H1 (cell line): ENCODE data around the gene TXLNB. TPM values are rescaled to one million over a fixed set of nuclear protein-coding genes. Genes with fewer than 3 reads are reported as not detected.

Experiments
- CTCF ChIA-PET: fragments of 300-600 bp; sonication (Branson Sonifier 250); formaldehyde crosslinking; loops from one replicate; lab custom pipeline; 2021; ENCODE audit not compliant: partially characterized antibody; lab: Charles Lee
- POLR2A ChIA-PET: fragments of 300-600 bp; sonication (Branson Sonifier 250); formaldehyde crosslinking; loops from one replicate; lab custom pipeline; 2021; ENCODE audit warnings: inconsistent platforms; ENCODE audit not compliant: partially characterized antibody; lab: Charles Lee
- DNase-seq, 2 experiments: peaks; one replicate each; pipeline versions ENCODE4 v3.0.0 to v3.0.0-alpha.2; 2010 to 2022; ENCODE audit warnings: low spot score in 2 of 2, low read depth in 1 of 2, mixed read lengths in 1 of 2
- FAIRE-seq: peaks from 2 replicates; lab custom pipeline; 2011; peaks lifted over from hg19 to GRCh38; lab: Jason Lieb, UNC
- H2AFZ ChIP-seq: 2 replicates; pipeline ENCODE4 v1.8.1; 2012; ENCODE audit warnings: low read length, inconsistent platforms
- H2AK5ac ChIP-seq: 2 replicates; pipeline ENCODE4 v1.6.1; 2013; ENCODE audit warnings: low read depth, low read length
- H2BK120ac ChIP-seq: replicated peaks from 2 replicates; pipeline ENCODE3; 2013; ENCODE audit warnings: low read depth, low read length, inconsistent platforms
- H2BK12ac ChIP-seq: 2 replicates; pipeline ENCODE4 v1.6.1; 2013; ENCODE audit warnings: low read depth, low read length
- H2BK15ac ChIP-seq: 2 replicates; pipeline ENCODE4 v1.6.1; 2013; ENCODE audit warnings: low read length
- H2BK20ac ChIP-seq: 2 replicates; pipeline ENCODE4 v1.6.1; 2013; ENCODE audit warnings: low read length
- H2BK5ac ChIP-seq: 2 replicates; pipeline ENCODE4 v1.6.1; 2013; ENCODE audit warnings: low read depth, low read length
- H3K14ac ChIP-seq: 2 replicates; pipeline ENCODE4 v1.6.1; 2013; ENCODE audit warnings: inconsistent platforms; ENCODE audit not compliant: insufficient read length
- H3K18ac ChIP-seq: 2 replicates; pipeline ENCODE4 v1.6.1; 2013; ENCODE audit warnings: low read length; ENCODE audit errors: extremely low read depth
- H3K23ac ChIP-seq: 2 replicates; pipeline ENCODE4 v1.6.1; 2013; ENCODE audit warnings: inconsistent platforms; ENCODE audit not compliant: insufficient read length
- H3K23me2 ChIP-seq: 2 replicates; pipeline ENCODE4 v1.6.1; 2013; ENCODE audit warnings: low read depth, low read length
- H3K27ac ChIP-seq: 2 replicates; pipeline ENCODE4 v1.6.1; 2011; ENCODE audit warnings: low read depth, low read length, inconsistent platforms
- H3K27me3 ChIP-seq, 4 experiments: replicated peaks in 1 of 4; 1 replicate in 1 of 4; 2 replicates in 3 of 4; pipeline versions ENCODE4 v1.6.1 to v1.8.1; 2011 to 2013; ENCODE audit warnings: low read length in 3 of 4, mild to moderate bottlenecking in 3 of 4, inconsistent platforms in 2 of 4, mixed read lengths in 2 of 4, moderate library complexity in 1 of 4; ENCODE audit not compliant: control insufficient read depth in 3 of 4, insufficient read depth in 3 of 4; ENCODE audit errors: extremely low read depth in 1 of 4
- H3K36me3 ChIP-seq, 4 experiments: 2 replicates each; pipeline versions ENCODE4 v1.6.1 to v1.8.1; 2011 to 2013; ENCODE audit warnings: mild to moderate bottlenecking in 4 of 4, low read length in 3 of 4, moderate library complexity in 2 of 4, control low read depth in 1 of 4, inconsistent platforms in 1 of 4; ENCODE audit not compliant: insufficient read depth in 4 of 4, control insufficient read depth in 2 of 4
- H3K4ac ChIP-seq: replicated peaks from 2 replicates; pipeline ENCODE3; 2013; ENCODE audit warnings: low read length, low read depth, mixed read lengths, inconsistent platforms; ENCODE audit not compliant: insufficient read length
- H3K4me1 ChIP-seq, 4 experiments: replicated peaks in 1 of 4; 1 replicate in 1 of 4; 2 replicates in 3 of 4; pipeline versions ENCODE4 v1.6.1 to v1.8.1; 2011 to 2013; ENCODE audit warnings: low read length in 3 of 4, inconsistent platforms in 2 of 4, mixed read lengths in 1 of 4; ENCODE audit not compliant: insufficient read depth in 4 of 4, control insufficient read depth in 3 of 4
- H3K4me2 ChIP-seq, 2 experiments: 2 replicates each; pipeline versions ENCODE4 v1.6.1 to v1.8.1; 2011 to 2013; ENCODE audit warnings: low read depth in 2 of 2, low read length in 2 of 2, control low read depth in 1 of 2, inconsistent platforms in 1 of 2, mild to moderate bottlenecking in 1 of 2; ENCODE audit not compliant: insufficient read depth in 1 of 2
- H3K4me3 ChIP-seq, 4 experiments: fragments of 200-600, 300-600 bp in 1 of 4; sonication (generic), shearing (Covaris generic), sonication (Bioruptor Twin) in 1 of 4; 2 replicates each; pipeline versions ENCODE4 v1.5.1 to v1.8.1; 2011 to 2016; ENCODE audit warnings: low read length in 4 of 4, low read depth in 3 of 4, control low read depth in 2 of 4, inconsistent platforms in 2 of 4, mild to moderate bottlenecking in 2 of 4, mixed read lengths in 1 of 4, moderate library complexity in 1 of 4; ENCODE audit not compliant: insufficient read depth in 2 of 4; ENCODE audit errors: extremely low read depth in 1 of 4
- H3K56ac ChIP-seq: replicated peaks from 2 replicates; pipeline ENCODE3; 2013; ENCODE audit warnings: low read depth, mild to moderate bottlenecking, mixed read lengths, low read length, inconsistent platforms; ENCODE audit not compliant: insufficient read length
- H3K79me1 ChIP-seq: 2 replicates; pipeline ENCODE4 v1.6.1; 2013; ENCODE audit warnings: low read depth, low read length, control low read depth
- H3K79me2 ChIP-seq, 2 experiments: 2 replicates each; pipeline versions ENCODE4 v1.6.1 to v1.8.1; 2012 to 2013; ENCODE audit warnings: low read length in 2 of 2, mild to moderate bottlenecking in 2 of 2, inconsistent platforms in 1 of 2; ENCODE audit not compliant: insufficient read depth in 2 of 2, control insufficient read depth in 1 of 2
- H3K9ac ChIP-seq, 4 experiments: replicated peaks in 1 of 4; 1 replicate in 1 of 4; 2 replicates in 3 of 4; pipeline versions ENCODE4 v1.6.1 to v1.8.1; 2011 to 2013; ENCODE audit warnings: low read depth in 3 of 4, low read length in 3 of 4, control low read depth in 2 of 4, mild to moderate bottlenecking in 2 of 4, moderate library complexity in 2 of 4, inconsistent platforms in 1 of 4; ENCODE audit errors: extremely low read depth in 1 of 4
- H3K9me3 ChIP-seq, 2 experiments: 2 replicates each; pipeline versions ENCODE4 v1.6.1 to v1.8.1; 2012 to 2013; ENCODE audit warnings: mild to moderate bottlenecking in 2 of 2, moderate library complexity in 2 of 2, control low read depth in 1 of 2, inconsistent platforms in 1 of 2, low read depth in 1 of 2, low read length in 1 of 2, mixed read lengths in 1 of 2; ENCODE audit not compliant: insufficient read depth in 2 of 2
- H4K20me1 ChIP-seq, 2 experiments: replicated peaks in 1 of 2; 2 replicates each; pipeline versions ENCODE3 to v1.8.1; 2011 to 2013; ENCODE audit warnings: inconsistent platforms in 2 of 2, low read length in 2 of 2, mild to moderate bottlenecking in 1 of 2; ENCODE audit not compliant: insufficient read depth in 2 of 2, control insufficient read depth in 1 of 2
- H4K5ac ChIP-seq: 2 replicates; pipeline ENCODE4 v1.6.1; 2013; ENCODE audit warnings: low read length, low read depth, mixed read lengths, inconsistent platforms; ENCODE audit not compliant: insufficient read length
- H4K8ac ChIP-seq: 2 replicates; pipeline ENCODE4 v1.8.0; 2013; ENCODE audit warnings: mild to moderate bottlenecking, moderate library complexity, low read length, inconsistent platforms; ENCODE audit not compliant: insufficient read depth; ENCODE audit errors: extremely low read depth
- H4K91ac ChIP-seq: replicated peaks from 2 replicates; pipeline ENCODE3; 2013; ENCODE audit warnings: low read length, mixed read lengths, inconsistent platforms; ENCODE audit not compliant: insufficient read length
- ATF3 ChIP-seq: IDR thresholded peaks from 2 replicates; pipeline ENCODE4 v1.6.1; 2011; ENCODE audit warnings: low read depth, mild to moderate bottlenecking, low read length; ENCODE audit not compliant: insufficient read depth
- CBX8 ChIP-seq: fragments of 300-800, 300-1000 bp; sonication (generic); IDR thresholded peaks from 2 replicates; pipeline ENCODE4 v1.7.1; 2016; ENCODE audit warnings: low read depth, low read length, borderline replicate concordance
- SP4 ChIP-seq: IDR thresholded peaks from 2 replicates; pipeline ENCODE4 v1.6.1; 2012; ENCODE audit warnings: low read length, inconsistent platforms
- ZNF274 ChIP-seq: IDR thresholded peaks from 2 replicates; pipeline ENCODE4 v1.7.0; 2012; ENCODE audit warnings: low read length, borderline replicate concordance; ENCODE audit errors: extremely low read depth
- WGBS, 2 experiments: shearing (Covaris generic) in 1 of 2; methylation state at CpG; one replicate each; pipeline versions ENCODE4 v1.1.6 to v1.1.7; 2013 to 2015; ENCODE audit warnings: low lambda C conversion rate in 2 of 2, mixed read lengths in 2 of 2, inconsistent platforms in 1 of 2, low coverage in 1 of 2, missing lambda C conversion rate in 1 of 2; ENCODE audit not compliant: insufficient replicate concordance in 2 of 2, insufficient coverage in 1 of 2, insufficient read length in 1 of 2; ENCODE audit errors: extremely low coverage in 1 of 2, missing lambda C conversion rate in 1 of 2; 5-methylcytosine and 5-hydroxymethylcytosine counted together
- polyA plus RNA-seq, 7 experiments: library from polyadenylated mRNA; depleted of rRNA in 3 of 7; stranded (reverse) in 5 of 7; unstranded in 2 of 7; fragments of >200 nt in 5 of 7; fragments of 200-250 nt in 2 of 7; gene quantifications; 1 replicate in 5 of 7; 2 replicates in 1 of 7; 4 replicates in 1 of 7; pipeline versions ENCODE4 v1.2.1 to v1.2.3, GENCODE V29; 2011 to 2013; ENCODE audit warnings: missing spikeins in 2 of 7, mixed read lengths in 2 of 7
- total RNA-seq: library from RNA; stranded (reverse); fragmentation: NEBNext Ultra II Directional; extraction: Animal tissue kit (Norgen Biotek cat#: 25700); gene quantifications from 2 replicates; pipeline ENCODE4 v1.2.1, GENCODE V29; 2021

Gene TXLNB
- total and polyA plus RNA-seq, 2 of the 8 experiments (the other 6 are each of a cell fraction or from before 2014, with no cell fraction given), result 0.05 to 0.17 TPM

- Histone ChIP-seq H3K9ac (no peak overlapping the region), H2AK5ac (no peak overlapping the region), H3K4ac (no peak overlapping the region), H4K5ac (no peak overlapping the region), H4K91ac (no peak overlapping the region), H3K79me1 (no peaks in the 10 kb centered on the region), H3K14ac (no peak overlapping the region), H3K36me3 (no peaks in the 10 kb centered on the region), H3K56ac (no peak overlapping the region), H3K79me2 (no peaks in the 10 kb centered on the region), H4K20me1 (no peaks in the 10 kb centered on the region), H3K4me3 (no peak overlapping the region), H3K27me3 (peaks cover 0 to 1% (median 0%) of the 10 kb centered on the region in 4 experiments; a peak in 1 of 7 replicates), H2BK5ac (no peak overlapping the region), H2BK120ac (no peak overlapping the region), H3K23me2 (no peaks in the 10 kb centered on the region), H3K9me3 (no peaks in the 10 kb centered on the region), H2BK12ac (no peak overlapping the region), H3K4me1 (no peaks in the 10 kb centered on the region; a peak in 1 of 7 replicates), H3K27ac (no peak overlapping the region), H4K8ac (no peak overlapping the region), H2BK15ac (no peak overlapping the region), H3K18ac (no peak overlapping the region), H2BK20ac (no peak overlapping the region), H3K23ac (no peak overlapping the region), H3K4me2 (no peak overlapping the region), H2AFZ (no peak overlapping the region)
- FAIRE-seq (no peak), DNase-seq (no peak)
- WGBS, 2 experiments, result 94% methylated on average over 2 of the region's 2 CpGs; no CpG with 5 or more reads in 1 of the 2 experiments
- ChIA-PET POLR2A (interaction anchor here (1.3 kb wide), 1 partner anchor 21 kb away, joined by 3 read pairs; no protein-coding TSS in a partner anchor), CTCF (interaction anchor here (1.2 to 3.1 kb wide), 6 partner anchors 10 to 124 kb away, joined by 3 to 16 read pairs (median 4); no protein-coding TSS in a partner anchor)
- TF ChIP-seq SP4, result no peak
- no peak for TF ChIP-seq ZNF274
- TF ChIP-seq ATF3, result no peak
- no peak for TF ChIP-seq CBX8
These were observed 51.4 kb downstream of the TXLNB start for GRCh38 chr6:139240161-139241010.
